ENCODE results near the gene ATF6. TPM values are rescaled to one million over a fixed set of nuclear protein-coding genes. Genes with fewer than 3 reads are reported as not detected.
"Not testable (repeated sequence)": the region's sequence is repeated elsewhere in the genome, so short reads cannot be mapped to it uniquely, and the experiment has no call there.

Gene ATF6
- total and polyA plus RNA-seq, 8 donors = 2.2 to 29.5 (median 16.9) TPM

DNA sequence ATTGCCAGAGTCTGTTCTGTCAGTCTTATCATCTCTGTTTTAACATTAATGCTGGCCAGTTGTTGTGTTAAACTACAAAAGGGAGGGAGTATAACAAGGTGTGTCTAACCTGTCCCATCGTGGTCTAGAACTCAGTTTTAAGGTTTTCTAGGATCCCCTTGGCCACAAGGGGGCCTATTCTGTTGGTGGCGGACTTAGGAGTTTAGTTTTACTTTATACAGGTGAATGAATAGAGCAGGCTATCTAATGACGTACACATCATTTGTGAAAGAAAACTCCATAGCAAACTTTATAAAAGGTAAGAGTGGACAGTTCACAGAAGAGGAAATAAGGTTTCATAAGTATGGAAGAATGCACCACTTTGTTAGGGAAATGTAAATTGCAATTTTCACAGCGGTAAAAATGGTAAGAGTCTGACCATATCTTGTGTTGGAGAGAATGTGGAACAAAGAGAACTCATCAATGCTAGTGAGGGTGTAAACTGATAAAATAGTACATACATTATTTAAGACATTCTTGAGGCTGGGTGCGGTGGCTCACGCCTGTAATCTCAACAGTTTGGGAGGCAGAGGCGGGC lies 2.5 kb upstream of the ATF6 start:
- Histone ChIP-seq H3K27ac (no peak overlapping the region), H3K4me3 (no peak overlapping the region), H3K36me3 (peaks cover 0 to 2% (median 0%) of the 10 kb centered on the region in 3 donors), H3K27me3 (no peaks in the 10 kb centered on the region), H3K4me1 (peaks cover 0 to 18% (median 1%) of the 10 kb centered on the region in 3 donors), H3K9me3 (no peaks in the 10 kb centered on the region)
- no peak for FAIRE-seq
- DNase-seq = peak in 1 of 6 donors; percentile 40
- TF ChIP-seq, protein P1, sequence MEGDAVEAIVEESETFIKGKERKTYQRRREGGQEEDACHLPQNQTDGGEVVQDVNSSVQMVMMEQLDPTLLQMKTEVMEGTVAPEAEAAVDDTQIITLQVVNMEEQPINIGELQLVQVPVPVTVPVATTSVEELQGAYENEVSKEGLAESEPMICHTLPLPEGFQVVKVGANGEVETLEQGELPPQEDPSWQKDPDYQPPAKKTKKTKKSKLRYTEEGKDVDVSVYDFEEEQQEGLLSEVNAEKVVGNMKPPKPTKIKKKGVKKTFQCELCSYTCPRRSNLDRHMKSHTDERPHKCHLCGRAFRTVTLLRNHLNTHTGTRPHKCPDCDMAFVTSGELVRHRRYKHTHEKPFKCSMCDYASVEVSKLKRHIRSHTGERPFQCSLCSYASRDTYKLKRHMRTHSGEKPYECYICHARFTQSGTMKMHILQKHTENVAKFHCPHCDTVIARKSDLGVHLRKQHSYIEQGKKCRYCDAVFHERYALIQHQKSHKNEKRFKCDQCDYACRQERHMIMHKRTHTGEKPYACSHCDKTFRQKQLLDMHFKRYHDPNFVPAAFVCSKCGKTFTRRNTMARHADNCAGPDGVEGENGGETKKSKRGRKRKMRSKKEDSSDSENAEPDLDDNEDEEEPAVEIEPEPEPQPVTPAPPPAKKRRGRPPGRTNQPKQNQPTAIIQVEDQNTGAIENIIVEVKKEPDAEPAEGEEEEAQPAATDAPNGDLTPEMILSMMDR (IDR thresholded peaks at IDR 0.05) = peak in 2 of 4 donors; percentile 31 to 32
- WGBS, 2 donors = 56 to 64% methylated on average over 7 of the region's 7 CpGs
- peak in 1 of 4 donors; percentile 11 for ATAC-seq
- intact Hi-C loops (cut with DNase I) = no loop called here

DNA sequence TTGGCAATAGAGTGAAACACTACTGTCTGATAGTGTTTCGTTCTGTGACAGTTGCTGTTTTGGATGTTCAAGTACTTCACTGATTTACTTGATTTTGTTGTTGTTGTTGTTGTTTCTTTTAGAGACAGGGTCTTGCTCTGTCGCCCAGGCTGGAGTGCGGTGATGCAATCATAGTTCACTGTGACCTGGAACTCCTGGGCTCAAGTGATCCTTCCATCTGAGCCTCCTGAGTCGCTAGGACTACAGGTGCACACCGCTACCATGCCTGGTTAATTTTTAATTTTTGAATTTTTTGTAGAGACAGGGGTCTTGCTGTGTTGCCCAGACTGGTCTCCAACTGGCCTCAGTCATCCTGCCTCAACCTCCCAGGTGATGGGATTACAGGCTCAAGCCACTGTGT lies 2.3 kb downstream of the ATF6 start:
- H3K4me3 ChIP-seq = no peak overlapping the region
- intact Hi-C loops (cut with DNase I) = no loop called here
- H3K9me3 ChIP-seq = no peaks in the 10 kb centered on the region
- peaks cover 0 to 37% (median 5%) of the 10 kb centered on the region in 3 donors for H3K4me1 ChIP-seq
- 90 to 94% methylated on average over 5 of the region's 5 CpGs for WGBS, 2 donors
- no peaks in the 10 kb centered on the region for H3K36me3 ChIP-seq
- TF ChIP-seq, protein P1 (IDR thresholded peaks at IDR 0.05) = no peak
- FAIRE-seq = no peak
- H3K27me3 ChIP-seq = no peaks in the 10 kb centered on the region
- no peak for DNase-seq
- ATAC-seq = no peak
- H3K27ac ChIP-seq = no peak overlapping the region

DNA sequence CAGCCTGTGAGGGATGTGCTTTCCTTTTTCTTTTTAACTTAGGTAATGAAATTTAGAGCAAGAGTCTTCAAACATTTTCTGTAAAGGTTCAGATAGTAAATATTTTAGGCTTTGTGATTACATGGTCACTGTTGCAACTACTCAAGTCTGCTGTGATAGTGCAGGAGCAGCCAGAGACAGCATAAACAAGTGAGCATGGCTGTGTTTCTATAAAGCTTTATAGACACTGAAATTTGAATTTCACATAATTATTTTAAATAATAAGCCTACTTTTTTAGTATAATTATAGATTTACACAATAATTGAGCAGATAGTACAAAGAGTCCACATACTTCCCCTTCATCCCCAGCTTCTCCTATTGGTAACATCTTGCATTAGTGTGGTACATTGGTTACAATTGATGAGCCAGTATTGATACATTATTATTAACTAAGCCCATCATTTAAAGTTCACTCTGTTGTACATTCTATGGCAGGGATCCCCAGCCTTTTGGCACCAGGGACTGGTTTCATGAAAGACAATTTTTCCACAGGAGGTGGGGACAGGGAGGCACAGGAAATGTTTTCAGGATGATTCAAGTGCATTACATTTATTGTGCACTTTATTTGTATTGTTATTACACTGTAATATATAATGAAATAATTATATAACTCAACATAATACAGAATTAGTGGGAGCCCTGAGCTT lies 3.0 kb downstream of the ATF6 start:
- no peak for FAIRE-seq
- Histone ChIP-seq H3K27me3 (no peaks in the 10 kb centered on the region), H3K36me3 (no peaks in the 10 kb centered on the region), H3K27ac (no peak overlapping the region), H3K4me1 (peaks cover 0 to 37% (median 5%) of the 10 kb centered on the region in 3 donors), H3K4me3 (no peak overlapping the region), H3K9me3 (no peaks in the 10 kb centered on the region)
- TF ChIP-seq, protein P1 (IDR thresholded peaks at IDR 0.05) = no peak
- intact Hi-C loops (cut with DNase I) = no loop called here
- no peak for DNase-seq
- ATAC-seq = no peak

DNA sequence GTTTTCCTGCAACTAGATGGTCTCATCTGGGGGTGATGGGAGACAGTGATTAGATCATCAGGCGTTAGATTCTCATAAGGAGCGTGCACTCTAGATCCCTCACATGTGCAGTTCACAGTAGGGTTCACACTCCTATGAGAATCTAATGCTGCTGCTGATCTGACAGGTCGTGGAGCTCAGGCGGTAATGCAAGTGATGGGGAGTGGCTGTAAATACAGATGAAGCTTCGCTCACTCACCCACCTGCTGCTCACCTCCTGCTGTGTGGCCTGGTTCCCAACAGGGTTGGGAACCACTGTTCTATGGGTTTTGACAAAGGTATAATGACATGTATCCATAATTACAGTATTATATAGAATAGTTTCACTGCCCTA lies 3.5 kb downstream of the ATF6 start:
- peaks cover 0 to 37% (median 5%) of the 10 kb centered on the region in 3 donors for H3K4me1 ChIP-seq
- H3K27me3 ChIP-seq; DNase-seq; H3K36me3 ChIP-seq; H3K9me3 ChIP-seq; ATAC-seq; FAIRE-seq; H3K27ac ChIP-seq; intact Hi-C loops (cut with DNase I); H3K4me3 ChIP-seq: not testable (repeated sequence)
- WGBS, 2 donors = 90 to 91% methylated on average over 5 of the region's 5 CpGs

DNA sequence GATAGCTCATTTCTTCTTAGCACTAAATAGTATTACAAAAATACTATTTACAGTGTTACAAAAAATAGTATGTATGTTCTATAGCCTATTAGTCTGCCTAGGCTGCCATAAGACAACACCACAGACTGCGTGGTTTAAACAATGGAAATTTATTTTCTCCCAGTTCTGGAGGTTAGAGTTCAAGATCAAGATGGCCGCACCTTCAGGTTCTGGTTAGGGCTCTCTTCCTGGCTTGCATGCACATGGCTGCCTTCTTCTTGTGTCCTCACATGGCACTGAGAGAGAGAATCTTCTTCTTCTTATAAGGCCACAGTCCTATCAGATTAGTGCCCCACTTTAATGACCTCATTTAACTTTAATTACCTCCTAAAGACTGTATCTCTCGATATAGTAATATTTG lies 4.1 kb downstream of the ATF6 start:
- Histone ChIP-seq H3K9me3 (no peaks in the 10 kb centered on the region), H3K4me3 (no peak overlapping the region), H3K27me3 (no peaks in the 10 kb centered on the region), H3K36me3 (no peaks in the 10 kb centered on the region), H3K4me1 (peaks cover 0 to 37% (median 5%) of the 10 kb centered on the region in 3 donors), H3K27ac (no peak overlapping the region)
- 89 to 91% methylated on average over 3 of the region's 3 CpGs for WGBS, 2 donors
- ATAC-seq (no peak), DNase-seq (no peak), FAIRE-seq (no peak)
- TF ChIP-seq, protein P1 (IDR thresholded peaks at IDR 0.05) = no peak
- intact Hi-C loops (cut with DNase I) = no loop called here
